ENCODE data around the gene DTNA.
"Not testable (repeated sequence)": the region's sequence is repeated elsewhere in the genome, so short reads cannot be mapped to it uniquely, and the experiment has no call there.

DTNA gene

DNA sequence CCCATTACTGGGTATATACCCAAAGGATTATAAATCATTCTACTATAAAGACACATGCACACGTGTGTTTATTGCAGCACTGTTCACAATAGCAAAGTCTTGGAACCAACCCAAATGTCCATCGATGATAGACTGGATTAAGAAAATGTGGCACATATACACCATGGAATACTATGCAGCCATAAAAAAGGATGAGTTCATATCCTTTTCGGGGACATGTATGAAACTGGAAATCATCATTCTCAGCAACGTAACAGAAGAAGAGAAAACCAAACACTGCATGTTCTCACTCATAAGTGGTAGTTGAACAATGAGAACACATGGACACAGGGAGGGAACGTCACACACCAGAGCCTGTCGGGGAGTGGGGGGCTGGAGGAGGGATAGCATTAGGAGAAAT is 15.6 kb downstream of the DTNA start:
- DNase-seq (ENCODE audit: low spot score) = not testable (repeated sequence)

DNA sequence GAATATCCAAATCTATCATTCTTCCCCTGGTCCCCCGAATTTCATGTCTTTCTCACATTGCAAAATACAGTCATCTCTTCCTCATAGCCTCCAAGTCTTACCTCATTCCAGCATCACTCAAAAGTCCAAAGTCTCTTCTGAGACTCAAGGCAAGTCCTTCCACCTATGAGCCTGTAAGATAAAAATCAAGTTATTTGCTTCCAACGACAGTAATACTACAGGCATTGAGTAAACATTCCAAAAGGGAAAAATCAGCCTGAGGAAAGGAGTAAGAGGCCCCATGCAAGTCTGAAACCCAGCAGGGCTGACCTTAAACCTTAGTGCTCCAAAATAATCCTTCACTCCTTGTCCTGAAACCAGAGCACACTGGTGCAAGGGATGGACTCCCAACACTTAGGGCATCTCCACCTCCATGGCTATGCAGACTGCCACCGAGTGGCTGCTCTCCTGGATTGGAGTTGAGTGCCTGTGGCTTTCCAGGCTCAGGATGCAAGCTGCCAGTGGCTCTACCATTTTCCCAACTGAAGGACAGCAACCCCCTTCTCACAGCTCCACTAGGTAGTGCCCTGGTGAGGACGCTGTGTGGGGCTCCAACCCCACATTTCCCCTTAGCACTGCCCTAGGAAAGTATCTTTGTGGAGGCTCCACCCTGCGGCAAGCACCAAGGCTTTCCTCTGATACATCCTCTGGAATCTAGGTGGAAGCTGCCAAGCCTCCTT is 16.3 kb downstream of the DTNA start:
- DNase-seq (ENCODE audit: low spot score) = no peak

DNA sequence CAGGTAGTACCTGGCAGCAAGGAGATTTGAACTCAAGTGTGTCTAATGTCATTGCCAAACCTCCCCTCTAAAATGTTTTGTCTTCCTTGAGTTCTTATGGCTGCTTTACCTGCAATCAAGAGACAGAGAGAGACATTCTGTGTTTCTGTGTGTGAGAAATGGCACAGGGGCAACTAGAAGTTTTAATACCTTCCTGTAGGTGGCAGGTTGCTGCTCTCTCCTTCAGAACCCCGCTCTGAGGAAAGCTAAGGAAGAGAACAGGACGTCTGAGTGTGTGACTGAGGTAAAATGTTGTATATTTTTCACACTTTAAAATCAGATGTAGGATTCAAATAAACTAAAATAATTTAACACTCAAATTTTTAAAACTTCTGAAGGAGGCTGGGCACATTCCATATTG is 19.2 kb downstream of the DTNA start:
- peak; percentile 41 for DNase-seq (ENCODE audit: low spot score)

DNA sequence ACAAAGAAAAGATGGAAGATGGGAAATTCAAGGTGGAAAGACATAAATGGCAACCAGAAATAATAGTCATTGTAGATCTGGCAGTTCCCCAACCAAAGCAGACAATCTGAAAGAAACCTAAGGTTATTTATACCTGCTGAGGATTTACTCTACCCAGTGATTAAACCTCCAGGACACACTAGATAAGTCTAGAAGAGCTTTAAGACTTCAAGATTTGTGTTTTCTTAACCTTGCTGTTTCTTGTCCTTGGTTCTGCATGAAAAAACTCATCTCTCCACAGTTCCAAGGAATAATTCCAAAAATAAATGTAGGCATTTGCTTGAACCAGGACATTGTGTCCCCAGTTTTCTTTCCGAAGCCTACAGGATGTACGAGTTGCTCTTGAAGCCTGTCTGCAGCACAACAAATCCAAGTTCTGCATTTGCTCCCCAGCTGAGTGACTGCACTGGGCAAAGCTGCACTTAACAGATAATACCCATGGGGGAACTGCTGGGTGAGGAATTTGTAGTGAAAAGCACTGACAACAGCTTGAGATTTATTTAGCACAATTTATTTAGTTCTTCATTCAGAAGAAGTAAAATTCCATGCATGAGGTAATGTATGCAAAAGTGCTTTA is 19.8 kb downstream of the DTNA start:
- no peak for DNase-seq (ENCODE audit: low spot score)

DNA sequence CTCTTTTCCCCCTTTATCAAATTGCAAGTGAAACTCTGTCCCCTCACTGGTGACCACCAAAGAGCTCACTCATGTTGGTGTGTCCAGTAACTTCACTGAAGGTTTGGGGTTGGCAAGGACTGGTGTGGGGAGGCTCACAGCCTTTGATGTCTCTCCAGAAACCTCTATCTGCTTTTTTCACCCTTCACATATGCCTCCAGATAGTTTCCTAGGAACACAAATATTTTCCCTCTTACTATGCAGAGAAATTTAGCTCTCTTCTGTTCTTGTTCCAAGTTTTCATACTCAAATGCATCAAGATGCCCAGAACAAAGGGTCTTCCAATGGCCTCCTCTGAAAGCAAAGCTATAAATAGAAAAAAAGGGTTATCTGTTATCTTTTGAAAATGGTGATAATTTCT is 20.7 kb downstream of the DTNA start:
- DNase-seq (ENCODE audit: low spot score) = no peak

DNA sequence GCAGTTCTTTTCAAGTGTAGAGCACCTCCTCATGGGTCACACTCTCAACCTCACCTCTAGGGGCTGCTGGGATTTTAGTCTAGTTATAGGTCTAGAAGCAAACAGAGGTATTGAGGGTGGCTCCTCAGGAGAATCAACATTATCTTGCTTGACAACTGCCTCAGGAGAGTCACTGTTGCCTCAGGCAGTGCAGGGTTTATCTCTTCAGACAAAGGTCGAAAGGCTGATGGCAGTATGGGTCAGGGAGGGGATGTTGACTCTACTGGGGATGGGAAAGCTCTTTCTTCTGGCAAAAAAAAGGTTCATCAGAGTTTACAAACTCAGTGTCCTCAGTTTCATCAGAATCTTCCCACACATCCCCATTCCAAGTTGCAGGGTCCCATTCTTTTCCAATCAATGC is 24.0 kb downstream of the DTNA start:
- no peak for DNase-seq (ENCODE audit: low spot score)

DNA sequence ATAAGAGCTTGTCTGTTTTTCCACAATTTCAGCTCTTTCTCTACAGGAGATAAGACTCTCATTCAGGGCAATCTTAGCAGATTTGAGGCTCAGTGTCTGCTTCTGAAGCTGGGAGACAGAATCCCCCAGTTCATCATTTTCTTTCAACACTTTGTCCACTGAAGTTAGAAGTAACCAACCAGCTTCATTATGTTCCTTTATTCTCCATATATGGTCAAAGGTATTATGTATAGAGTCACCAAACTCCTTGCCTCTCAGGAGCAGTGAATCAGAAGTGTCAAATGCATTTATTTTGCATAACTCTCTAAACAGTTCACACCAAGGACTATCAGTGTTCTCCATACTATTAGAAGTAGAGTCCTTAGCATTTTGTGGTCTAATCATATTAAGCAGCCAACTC is 24.4 kb downstream of the DTNA start:
- DNase-seq (ENCODE audit: low spot score) = not testable (repeated sequence)

DNA sequence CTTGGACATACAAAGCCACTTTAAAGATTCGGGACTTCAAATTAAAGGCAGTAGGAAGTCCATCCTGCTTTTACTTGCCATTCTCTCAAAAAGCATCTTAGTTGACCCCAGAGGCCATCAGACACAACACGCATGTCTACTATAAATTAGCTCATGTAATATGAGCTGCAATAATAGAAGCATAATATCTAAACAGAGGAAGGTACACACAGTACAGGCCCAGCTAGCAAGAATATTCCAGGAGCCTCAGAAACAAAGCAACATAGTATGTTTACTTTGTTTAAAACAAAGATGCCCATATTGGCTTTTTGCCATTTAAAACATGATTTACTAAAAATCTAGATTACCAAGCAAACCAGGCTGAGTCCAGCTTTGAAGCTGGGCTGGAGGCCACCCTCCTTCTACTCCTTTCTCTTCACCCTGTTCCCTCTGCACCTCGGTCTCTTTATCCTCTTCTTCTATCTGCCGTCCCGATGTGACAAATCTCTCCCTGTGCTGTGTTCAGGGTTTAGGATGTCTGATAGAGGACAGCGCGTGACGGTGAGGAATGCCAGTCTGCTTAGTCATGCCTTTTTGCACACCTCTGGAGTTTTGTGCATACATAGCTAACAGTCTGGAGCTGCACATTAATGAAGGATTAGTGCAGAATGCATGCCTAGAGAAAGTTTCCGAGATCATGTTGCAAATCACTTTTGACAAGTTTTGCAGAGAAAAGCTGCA is 28.2 kb downstream of the DTNA start:
- no peak for DNase-seq (ENCODE audit: low spot score)

DNA sequence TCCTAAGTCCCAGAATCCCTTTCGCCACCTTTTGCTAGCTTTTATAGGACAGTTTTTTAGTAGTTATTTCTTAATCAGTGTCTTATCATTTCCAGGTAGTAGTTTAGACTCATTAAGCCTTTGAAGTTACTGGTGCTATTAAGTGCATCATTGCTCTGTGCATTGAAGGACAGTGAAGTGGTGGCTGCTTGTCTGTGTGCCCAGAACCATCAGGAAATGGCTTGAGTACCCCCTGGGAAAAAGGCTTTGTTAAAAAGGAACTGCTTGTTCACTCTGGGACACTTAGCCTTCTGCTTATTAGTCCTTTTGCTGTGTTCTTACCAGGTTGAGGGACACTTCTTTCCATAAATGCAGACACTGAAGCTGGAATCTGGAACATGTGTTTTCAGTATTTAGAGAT is 30.0 kb downstream of the DTNA start:
- DNase-seq (ENCODE audit: low spot score) = no peak

DNA sequence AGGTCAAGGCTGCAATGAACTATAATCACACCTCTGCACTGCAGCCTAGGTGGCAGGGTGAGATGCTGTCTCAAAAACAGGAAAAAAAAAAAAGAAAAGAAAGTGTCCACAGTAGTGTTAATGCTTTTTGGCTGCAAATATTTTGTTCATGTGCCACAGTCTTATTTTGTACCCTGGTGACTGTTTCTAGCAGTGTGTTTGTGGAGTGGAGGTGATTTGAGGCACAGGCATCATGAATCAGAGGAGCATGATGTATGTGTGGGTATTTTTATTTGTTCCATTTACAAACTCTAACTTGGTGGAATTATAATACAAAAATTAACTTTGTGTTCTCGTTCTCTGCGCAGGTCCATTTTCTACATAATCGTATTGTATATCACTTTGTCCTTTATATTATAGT is 30.6 kb downstream of the DTNA start:
- DNase-seq (ENCODE audit: low spot score) = no peak

DNA sequence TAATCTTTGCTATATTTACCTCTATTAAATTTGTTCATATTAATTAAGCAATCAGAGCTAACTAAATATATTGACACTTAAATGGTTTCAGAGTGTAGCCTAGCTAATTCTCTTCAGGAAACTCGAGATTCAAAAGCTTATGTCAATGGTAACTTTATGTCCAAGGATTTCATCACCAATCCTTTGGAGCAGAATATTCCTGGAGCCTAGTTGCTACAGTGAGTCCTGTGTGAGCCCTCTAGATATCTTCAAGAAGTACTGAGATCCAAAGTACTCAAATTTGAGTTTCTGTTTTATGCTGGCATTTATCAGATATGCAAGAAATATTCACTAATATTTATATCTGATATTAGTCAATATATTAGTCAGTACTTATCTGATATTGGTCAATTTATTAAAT is 31.3 kb downstream of the DTNA start:
- no peak for DNase-seq (ENCODE audit: low spot score)

DNA sequence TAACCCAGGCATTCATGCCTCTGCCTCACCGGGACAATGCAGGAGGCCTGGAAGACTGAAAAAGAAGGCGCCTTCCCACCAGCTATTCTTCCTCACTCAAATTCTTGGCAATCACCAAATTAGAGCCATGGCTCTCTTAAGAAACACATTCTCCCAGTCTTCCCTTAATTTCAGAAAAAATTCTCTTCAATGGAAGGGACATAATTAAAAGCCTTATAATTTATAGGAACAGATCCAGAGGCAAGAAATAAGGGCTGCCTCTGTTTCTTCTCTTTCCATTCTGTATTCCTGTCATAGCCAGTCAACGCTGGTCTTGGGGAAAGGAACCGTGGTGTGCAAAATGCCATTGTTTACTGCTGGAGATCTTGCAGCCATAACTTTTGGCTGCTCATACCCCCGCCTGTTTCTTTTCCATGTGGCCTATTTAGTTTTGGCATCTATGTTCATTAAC is 32.8 kb downstream of the DTNA start:
- no peak for DNase-seq (ENCODE audit: low spot score)

DNA sequence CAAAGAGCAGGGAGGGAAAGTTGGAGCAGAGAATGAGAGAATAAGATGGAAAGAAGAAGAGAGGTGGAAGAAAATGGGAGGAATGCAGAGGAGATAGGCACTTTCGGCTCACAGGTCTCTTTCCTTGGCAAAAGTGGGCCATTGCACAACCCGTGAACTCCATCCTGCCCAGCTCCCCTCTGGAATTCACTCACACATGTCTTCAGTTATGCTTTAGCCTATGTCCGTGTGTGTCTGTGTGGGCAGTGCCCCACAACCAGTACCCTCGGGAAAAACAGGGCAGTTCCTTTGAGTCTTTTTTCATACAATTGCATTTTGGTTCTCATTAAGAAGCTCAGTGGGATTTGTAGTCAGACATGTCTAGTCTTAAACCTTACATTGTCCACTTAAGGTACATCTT is 34.5 kb downstream of the DTNA start:
- peak; percentile 35 for DNase-seq (ENCODE audit: low spot score)

DNA sequence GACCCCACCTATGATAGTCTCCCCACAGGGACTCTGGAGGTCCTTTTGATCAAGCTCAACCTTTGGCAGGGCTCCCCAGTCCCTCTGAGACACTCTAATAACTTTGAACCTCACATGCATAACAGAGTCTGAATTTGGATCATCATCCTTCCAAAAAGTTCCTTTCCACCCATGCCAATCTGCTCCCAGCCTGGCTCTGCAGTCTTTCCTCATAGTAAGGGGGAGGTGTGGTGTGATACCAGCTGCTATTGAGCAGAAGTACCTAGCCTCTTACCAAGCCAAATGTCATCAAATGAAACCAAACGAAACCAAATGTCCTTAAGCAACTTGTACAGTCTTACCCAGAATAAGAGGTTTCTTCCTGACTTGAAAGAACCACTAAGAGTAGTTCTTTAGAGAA is 36.5 kb downstream of the DTNA start:
- no peak for DNase-seq (ENCODE audit: low spot score)

DNA sequence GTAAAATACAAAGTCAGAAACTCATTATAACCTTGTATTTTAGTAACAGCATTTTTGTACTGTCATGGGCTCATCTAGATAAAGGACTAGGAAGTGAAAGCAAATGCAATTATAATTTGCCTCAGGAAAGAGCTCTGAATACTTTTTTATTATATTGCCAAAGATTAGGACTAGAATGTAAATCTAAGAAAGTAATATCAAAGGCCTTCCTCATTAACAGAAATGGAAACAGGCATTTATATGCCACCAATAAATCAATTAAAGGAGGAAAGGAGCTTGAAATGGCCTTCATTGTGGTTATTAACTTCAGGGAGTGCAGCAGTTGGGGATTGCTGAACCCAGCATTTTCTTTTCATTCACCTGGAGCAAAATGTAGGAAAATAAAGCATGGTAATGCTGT is 39.6 kb downstream of the DTNA start:
- no peak for DNase-seq (ENCODE audit: low spot score)

DNA sequence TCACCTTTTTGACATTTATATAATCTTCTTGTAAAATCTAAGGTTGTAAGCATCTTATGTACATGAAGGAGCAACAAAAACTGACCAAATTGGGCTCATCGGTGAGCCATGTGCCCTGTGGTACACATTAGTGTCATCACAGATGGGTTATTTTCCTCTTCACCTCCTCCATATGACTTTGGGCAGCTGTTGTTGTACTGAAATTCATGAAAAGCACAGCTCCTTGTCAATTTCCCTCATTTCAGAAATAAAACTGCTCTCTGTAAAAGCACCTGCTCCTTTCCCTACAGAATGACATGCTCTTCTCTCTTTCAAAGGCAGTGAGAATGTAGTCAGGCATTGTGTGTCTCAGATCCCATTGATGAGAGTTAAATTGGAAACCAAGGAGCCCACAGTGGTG is 42.0 kb downstream of the DTNA start:
- DNase-seq (ENCODE audit: low spot score) = no peak

DNA sequence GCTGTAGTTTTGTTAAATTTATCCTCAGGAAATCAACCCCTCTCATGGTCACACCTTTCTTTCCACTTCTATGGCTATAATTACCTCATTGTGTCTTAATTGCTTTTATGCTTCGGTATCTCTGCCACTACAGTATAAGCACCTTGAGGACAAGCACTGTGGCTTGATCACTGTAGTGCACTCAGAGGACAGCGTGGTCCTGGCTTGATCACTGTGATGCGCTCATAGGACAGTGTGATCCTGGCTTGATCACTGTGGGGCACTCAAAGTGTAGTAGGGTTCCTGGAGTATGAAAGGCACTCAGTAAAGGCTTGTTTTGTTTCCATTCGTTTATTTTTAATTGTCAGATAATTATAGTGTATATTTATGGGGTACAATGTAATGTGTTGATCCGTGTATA is 44.2 kb downstream of the DTNA start:
- DNase-seq (ENCODE audit: low spot score) = no peak

DNA sequence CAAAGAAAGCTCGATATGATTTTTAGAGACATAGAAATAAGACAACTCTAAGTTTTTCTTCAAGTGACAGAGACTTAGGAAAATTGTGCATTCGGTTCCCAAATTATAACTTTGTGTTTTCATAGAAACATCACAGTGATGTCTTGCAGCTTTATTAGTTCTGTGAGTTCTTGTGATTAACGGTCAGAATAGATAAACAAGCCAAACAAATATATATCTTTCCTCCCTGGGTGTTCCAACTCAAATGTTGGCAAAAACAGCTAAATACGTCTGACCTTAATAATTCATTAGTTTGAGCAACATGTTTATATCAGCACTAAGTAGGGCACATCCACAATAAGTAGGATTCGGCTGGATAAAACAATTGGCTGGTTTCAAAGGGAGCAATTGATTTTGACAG is 47.6 kb downstream of the DTNA start:
- DNase-seq (ENCODE audit: low spot score) = no peak

DNA sequence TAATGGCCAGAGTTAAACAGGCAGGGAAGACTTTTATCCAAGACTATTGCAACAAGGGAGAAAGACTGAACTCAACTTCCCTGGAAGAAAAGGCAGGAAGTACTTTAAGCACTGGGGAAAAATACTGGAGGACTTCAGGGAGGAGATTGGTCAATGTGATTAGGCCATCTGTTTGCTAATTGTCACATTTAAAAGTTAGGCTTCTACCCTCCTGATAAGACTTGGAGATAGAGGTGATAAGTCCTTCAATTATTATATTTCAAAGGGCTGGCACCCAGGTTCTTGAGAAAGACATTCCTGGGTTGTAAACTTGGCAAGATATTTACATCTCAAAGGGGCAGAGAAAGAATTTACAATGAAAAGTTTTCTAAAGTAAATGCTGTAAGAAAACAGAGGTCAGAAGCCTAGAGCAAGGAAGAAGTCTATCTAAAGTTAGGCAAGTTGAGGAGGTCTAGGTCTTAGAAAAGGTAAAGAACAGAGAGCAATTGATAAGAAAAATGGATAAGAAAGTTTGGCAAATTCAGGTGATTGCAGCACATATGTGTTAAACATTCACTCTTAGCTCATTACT is 48.4 kb downstream of the DTNA start:
- DNase-seq (ENCODE audit: low spot score) = no peak

DNA sequence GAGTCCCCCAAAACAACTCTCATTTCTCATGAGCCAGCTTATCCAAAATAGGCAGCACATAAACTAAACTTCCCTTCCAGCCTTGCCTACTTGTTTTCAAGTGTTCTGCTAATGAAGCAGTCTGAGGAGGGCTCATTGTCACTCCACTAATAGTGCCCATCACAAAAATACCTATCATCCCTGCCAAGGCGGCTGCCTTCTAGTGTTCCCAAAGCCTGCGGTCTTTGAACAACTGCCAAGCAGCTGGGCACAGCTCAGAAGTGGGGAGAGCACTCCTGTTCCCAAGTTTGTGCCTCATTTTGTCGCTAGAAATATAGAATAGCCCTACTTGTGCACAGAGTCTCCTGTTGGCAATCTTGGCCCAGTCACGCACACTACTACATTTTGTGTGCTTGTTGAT is 50.3 kb downstream of the DTNA start:
- no peak for DNase-seq (ENCODE audit: low spot score)

DNA sequence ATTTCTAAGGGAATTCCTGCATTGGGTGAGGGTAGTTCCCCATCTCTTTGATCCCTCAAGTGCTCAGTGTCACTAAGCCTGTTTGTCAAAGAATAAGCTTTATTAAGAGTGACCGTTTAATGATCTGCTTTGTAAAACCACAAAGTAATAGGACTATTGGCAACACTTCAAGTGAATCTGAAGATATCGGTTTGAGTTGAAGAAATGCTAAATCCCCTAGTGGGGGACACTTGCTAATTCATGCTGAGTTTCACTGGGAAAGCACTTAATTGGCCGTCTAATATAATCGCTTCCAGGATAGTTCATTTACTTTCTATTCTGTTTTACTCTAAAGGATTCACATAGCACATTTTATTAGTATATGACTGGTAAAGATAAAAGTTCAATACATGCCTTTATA is 54.4 kb downstream of the DTNA start:
- DNase-seq (ENCODE audit: low spot score) = no peak

DNA sequence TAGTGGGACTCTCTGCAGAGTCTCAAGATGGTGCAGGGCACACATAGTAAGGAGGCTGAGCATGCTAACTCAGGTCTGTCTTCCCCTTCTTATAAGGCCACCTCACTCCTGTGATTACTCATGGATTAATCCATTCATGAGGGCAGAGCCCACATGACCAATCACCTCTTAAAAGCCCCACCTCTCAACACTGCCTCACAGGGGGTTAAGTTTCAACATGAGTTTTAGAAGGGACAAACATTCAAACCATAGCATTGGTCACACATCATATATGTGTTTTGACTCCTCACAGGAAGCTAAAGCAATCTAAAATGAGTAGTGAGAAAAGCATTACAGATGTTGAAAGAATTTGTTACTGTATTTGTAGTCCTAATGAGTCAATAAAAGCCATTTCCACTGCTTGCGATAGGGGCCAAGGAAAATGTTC is 57.5 kb downstream of the DTNA start:
- peak; percentile 58 for DNase-seq (ENCODE audit: low spot score)

DNA sequence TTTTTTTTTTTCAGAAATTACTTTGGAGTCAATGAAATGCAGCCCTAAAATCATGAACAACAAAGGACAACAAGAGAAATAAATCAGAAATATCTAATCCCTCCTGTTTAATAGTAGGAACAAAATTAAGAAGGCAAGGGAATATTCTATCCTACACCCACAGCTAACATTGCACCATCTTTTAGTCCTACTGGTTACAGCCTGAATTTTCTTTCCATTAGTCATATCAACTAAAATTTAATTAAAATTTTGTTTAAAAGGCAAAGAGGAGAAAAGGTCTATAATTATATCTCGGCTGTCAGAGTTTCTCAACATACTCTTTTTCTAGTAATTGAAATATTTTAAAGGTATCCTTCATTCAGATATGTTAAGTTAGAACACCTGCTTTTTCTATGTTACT is 61.9 kb downstream of the DTNA start:
- peak; percentile 22 for DNase-seq (ENCODE audit: low spot score)

Data from AG20443 (cell line).